ENCODE measurements around the gene HSF4.
"Not testable (repeated sequence)": the region's sequence is repeated elsewhere in the genome, so short reads cannot be mapped to it uniquely, and the experiment has no call there.

HSF4 gene

DNA sequence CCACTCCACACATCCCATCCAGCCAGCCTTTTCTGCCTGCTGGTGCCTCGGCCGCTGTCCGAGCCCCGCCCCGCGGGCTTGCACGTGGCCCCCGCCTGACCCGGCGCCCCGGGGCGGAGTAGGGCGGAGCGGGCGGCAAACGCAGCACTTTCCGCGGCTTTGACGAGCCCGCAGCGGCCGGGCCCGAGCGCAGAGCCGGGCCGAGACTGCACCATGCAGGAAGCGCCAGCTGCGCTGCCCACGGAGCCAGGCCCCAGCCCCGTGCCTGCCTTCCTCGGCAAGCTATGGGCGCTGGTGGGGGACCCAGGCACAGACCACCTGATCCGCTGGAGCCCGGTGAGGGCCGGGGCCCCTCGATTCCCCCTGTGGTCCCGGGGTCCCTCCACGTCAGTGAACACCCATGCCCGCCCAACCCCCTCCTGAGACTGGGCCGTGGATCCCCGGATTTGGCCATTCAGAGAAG is at the start of gene HSF4:
Gene HSF4 (plus strand): TSS at position 147 of the 463 bp plus-strand sequence. CDS start 67 bp downstream, at position 214.
- DNase-seq, result no peak

GRCh38 chr16:67114793-67115192 is 49.8 kb upstream of the HSF4 start:
- no peak for DNase-seq

DNA sequence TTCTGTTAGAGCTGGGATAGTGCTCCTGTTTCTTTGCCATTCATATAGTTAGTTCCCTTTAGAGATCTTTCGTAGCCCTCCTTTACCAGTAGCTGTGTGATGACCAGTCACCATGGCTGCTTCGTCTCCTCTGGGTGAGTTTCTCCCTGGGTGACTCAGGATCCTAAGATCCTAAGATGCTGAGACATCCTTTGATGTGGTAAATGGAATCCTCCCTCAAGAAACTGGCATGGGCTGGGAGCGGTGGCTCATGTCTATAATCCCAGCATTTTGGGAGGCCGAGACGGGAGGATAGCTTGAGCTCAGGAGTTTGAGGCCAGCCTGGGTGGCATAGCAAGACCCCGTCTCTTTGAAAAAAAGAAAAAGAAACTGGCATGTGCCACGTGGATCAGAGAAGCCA is 48.9 kb upstream of the HSF4 start:
- DNase-seq, result no peak

DNA sequence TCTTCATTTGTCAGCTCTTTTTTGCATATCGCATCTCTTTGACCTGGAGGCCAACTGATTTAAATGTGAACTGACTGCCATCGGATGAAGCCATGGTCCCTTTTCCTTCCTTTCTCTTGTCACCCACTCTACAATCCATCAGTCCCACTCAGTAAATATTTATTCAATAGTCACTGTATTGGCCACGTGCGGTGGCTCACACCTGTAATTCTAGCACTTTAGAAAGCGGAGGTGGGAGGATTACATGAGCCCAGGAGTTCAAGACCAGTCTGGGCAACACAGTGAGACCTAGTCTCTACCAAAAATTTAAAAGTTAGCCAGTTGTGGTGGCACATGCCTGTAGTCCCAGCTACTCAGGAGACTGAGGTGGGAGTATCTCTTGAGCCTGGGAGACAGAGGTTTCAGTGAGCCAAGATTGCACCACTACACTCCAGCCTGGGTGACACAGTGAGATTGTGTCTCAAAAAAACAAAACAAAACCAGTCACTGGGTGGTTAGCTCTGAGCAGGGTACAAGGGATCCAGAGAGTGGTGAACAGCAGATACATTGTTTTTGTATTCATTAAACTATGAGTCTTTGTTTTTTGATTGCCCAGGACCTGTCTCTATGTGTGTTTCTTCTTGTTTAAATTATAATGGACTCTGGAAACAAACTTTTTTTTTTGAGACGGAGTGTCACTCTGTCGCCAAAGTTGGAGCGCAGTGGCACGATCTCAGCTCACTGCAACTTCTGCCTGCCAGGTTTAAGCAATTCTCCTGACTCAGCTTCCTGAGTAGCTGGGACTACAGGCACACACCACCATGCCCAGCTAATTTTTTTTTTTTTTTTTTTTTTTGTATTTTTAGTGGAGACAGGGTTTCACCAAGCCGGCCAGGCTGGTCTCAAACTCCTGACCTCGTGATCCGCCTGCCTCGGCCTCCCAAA is 47.9 kb upstream of the HSF4 start:
- DNase-seq, result no peak

DNA sequence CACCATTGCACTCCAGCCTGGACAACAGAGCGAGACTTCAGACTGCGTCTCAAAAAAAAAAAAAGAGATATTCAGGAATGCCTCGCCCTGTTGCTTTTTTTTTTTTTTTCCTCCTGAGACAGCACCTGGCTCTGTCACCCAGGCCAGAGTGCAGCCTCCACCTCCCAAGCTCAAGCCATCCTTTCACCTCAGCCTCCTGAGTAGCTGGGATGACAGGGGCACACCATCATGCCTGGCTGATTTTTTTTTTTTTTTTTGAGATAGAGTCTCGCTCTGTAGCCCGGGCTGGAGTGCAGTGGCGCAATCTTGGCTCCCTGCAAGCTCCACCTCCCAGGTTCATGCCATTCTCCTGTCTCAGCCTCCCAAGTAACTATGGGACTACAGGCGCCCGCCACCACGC is 46.8 kb upstream of the HSF4 start:
- no peak for DNase-seq

- no peak for DNase-seq
Observed at GRCh38 chr16:67120025-67120424, 44.5 kb upstream of the HSF4 start.

- not testable (repeated sequence) for DNase-seq
Observed at GRCh38 chr16:67122799-67123198, 41.7 kb upstream of the HSF4 start.

GRCh38 chr16:67128417-67128816 is 36.1 kb upstream of the HSF4 start:
- DNase-seq, result no peak

DNA sequence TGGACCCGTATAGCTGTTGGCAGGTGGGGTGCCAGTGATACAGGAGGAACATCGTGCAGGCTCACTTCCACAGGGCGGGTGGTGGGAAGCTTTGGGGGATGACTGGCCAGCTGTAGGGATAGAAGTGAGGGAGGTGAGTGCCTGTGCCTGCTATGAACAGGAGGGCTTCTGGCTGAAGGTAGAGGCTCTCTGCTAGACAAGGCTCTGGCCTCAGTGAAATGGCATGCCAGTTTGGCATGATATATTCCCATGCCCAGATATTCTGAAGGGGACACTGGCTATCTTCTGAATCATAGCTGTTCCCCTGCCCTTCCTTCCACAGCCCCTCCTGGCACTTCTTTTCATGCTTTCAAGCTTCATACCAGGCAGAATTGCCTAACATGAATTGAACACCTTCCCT is 35.7 kb upstream of the HSF4 start:
- no peak for DNase-seq

GRCh38 chr16:67129422-67129821 is 35.1 kb upstream of the HSF4 start:
- no peak for DNase-seq

DNA sequence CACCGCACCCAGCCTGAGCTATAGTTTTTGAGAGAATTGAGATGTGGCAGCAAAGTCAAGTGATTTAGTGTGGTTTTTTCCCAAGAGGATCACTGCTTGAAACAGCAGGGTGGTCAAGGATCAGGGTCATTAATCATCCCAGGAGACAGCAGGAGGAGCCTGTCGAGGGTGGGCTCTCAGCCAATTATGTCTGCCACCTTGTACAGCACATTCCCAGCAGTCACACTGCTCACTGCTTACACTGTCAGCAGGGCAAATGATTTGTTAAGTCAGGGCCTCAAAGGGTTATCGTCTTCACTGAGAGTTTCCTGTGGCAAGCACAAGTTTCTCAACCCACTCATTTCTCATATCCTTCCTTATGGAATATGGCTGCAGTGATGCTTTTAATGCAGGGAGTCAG is 26.9 kb upstream of the HSF4 start:
- no peak for DNase-seq

DNA sequence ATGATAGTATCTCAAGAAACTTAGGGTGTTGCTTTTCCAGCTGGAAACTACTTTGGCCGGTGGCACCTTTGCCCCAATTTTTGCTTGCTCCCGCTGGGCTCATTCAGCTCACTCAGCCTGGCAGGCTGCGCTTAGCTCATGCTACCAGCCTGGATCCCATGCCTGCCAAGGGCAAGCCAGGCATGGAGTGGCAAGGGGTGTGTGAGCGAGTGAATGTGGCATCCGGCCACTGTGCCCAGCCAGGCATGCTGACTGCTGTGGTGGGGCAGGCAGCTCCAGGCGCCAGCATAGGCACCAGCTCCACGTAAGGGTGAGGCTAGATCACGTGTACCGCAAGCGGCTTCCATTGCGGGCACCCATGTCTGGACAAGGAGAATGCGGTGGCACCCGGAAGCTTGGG is 23.2 kb upstream of the HSF4 start:
- DNase-seq, result no peak

- no peak for DNase-seq
Observed at GRCh38 chr16:67142342-67142741, 22.2 kb upstream of the HSF4 start.

DNA sequence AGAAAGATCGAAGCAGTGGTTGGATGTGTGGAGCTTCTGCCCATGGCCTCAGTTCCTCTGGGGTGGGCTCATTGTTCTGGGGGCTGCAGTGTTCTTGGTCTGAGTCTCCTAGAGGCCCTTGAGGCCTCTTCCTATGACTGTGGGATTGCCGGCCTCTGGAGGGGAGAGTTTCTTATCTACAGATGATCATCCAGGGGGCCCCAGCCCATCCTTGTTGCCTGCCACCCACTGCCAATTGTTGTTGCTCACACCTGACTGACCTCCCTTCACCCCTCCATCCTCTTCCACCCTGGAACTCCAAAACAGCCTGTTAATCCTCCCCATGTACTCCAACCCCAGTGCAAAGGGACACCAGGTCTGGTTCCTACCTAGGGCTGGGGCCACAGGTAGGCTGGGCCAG is 19.6 kb upstream of the HSF4 start:
- no peak for DNase-seq

GRCh38 chr16:67145746-67146145 is 18.8 kb upstream of the HSF4 start:
- no peak for DNase-seq

- DNase-seq, result no peak
Observed at GRCh38 chr16:67146523-67147357, 17.8 kb upstream of the HSF4 start.

GRCh38 chr16:67147437-67148140 is 17.0 kb upstream of the HSF4 start:
- DNase-seq, result no peak

- DNase-seq, result no peak
Observed at GRCh38 chr16:67148221-67148620, 16.3 kb upstream of the HSF4 start.

DNA sequence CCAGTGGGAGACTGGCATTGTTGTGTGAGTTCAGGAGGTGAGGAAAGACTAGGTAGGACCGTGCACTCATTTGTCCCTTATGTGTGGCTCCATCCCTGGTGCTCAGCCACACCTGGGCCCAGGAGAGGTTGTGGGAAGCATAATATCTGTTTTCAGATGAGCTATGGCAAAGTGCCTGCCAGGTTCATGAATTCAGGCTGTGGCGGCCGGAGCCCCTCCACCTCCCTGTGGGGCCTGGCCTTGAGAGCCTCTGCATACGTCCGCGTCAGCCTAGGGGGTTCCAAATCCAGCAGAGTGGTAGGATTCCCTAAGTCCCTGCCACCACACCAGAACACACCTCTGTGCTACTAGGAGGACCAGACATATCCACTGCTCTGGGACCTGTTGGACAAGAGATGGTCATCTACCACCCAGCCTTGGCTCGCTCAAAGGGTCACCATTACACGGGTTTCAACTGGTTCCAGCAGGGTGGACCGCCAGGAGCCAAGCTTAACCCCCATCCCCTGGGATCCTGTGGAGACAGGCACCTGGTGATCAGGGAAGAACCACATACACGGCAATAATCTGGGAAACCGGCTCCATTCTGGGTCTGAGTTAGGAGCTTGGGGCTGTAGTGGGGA is 15.8 kb upstream of the HSF4 start:
- DNase-seq, result no peak

DNA sequence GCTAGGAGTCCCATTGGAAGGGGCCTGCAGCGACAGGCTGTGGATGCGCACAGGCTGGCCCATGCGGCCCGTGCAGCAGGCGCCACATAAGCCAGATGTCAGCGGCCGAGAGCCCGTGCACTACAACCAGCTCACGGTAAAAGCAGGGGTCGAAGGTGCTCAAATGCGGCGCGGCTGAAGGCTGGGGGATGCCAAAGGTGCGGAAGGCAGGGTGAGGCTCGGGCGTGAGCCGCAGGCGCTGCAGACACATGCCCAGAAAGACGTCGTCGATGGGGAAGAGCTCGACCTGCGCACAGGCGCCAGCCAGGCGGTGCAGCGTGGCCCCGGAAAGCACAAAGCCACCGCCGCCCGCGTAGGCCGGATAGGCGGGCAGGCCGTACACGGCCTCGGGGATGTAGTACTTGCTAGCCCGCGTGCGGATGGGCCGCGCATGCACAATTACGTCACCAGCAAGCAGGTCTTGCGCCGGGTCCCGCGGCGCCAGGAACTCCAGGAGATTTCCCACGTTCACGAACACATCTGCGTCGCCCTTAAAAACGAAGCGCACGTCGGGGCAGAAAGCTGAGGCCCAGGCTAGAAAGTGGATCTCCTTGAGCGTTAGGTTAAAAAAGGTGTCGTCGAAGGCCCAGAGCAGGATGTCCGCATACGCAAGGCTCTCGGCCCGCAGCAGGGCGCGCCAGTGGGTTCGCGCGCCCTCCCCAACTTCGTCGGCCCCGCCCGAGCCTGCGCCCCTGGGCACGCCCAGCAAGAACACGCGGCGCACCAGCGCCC is 15.1 kb upstream of the HSF4 start:
- no peak for DNase-seq

DNA sequence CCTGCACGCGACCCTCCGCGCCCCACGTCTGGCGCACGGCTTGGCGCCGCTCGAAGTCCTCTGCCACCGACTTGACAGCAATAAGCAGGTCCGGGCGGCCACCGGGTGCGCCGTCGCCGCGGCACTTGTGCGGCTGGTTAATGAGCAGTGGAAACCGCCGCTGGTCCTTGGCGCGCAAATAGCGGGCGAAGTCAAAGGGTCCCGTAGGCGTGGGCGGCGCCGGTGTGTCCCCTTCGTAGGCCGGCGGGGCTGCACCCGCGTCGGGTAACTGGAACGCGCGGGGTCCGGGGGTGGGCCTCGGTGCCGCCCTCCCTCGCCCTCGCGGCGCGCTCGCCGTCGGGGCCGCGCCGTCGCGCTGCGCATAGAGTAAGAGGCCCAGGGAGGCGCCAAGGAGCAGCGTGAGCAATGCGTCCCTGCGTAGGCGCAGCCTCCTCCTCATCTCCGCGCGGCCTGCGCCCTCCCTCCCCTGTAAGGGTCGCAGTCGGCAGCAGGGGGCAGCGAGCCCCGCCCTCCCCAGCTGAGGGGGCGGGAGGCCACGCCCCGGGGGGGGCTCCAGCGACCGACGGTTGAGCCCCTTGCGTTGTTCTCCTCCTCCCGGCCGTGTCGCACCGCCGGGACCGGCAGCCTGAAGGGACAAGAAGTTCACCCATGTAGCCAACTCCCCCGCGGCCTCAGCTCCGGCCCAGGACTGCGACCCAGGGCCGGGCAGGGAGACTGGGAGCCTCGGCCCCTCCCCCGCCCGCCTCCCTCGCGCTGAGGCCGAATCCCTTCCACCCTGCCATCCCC is 14.3 kb upstream of the HSF4 start:
- DNase-seq, result no peak
